Activated CD4-positive, alpha-beta T cell treated with anti-CD3 and anti-CD28 coated beads, Interleukin-2, amount 10 ng/mL, durations not matched to agents 7 days and 5 days (primary cell): ENCODE results near the gene BIN2. TPM values are rescaled to one million over a fixed set of nuclear protein-coding genes. Genes with fewer than 3 reads are reported as not detected.
A peak's percentile ranks its signal among the peaks of the same experiment; 100 is the strongest.
"Not testable (repeated sequence)": the region's sequence is repeated elsewhere in the genome, so short reads cannot be mapped to it uniquely, and the experiment has no call there.

Experiments used
- CTCF ChIA-PET: fragments of 350-600 bp; sonication (Branson Sonifier 250); formaldehyde crosslinking; loops from one replicate; lab custom pipeline; 2021; ENCODE audit warnings: antibody characterized with exemption; lab: Charles Lee
- POLR2A ChIA-PET: fragments of 350-600 bp; sonication (Branson Sonifier 250); formaldehyde crosslinking; loops from one replicate; lab custom pipeline; 2021; ENCODE audit warnings: antibody characterized with exemption; lab: Charles Lee
- DNase-seq: peaks from one replicate; pipeline ENCODE4 v3.0.0-alpha.2; 2020
- H3K27ac Mint-ChIP-seq: one replicate; pipeline ENCODE4 v1.8.0; 2021; ENCODE audit warnings: mild to moderate bottlenecking, moderate library complexity, mixed read lengths
- H3K27me3 Mint-ChIP-seq: one replicate; pipeline ENCODE4 v1.8.0; 2021; ENCODE audit warnings: mixed read lengths
- H3K36me3 Mint-ChIP-seq: one replicate; pipeline ENCODE4 v1.8.0; 2021; ENCODE audit warnings: low read depth, mixed read lengths
- H3K4me1 Mint-ChIP-seq: one replicate; pipeline ENCODE4 v1.8.0; 2021; ENCODE audit warnings: mixed read lengths
- H3K4me3 Mint-ChIP-seq: one replicate; pipeline ENCODE4 v1.8.0; 2021; ENCODE audit warnings: mild to moderate bottlenecking, moderate library complexity, mixed read lengths
- H3K9me3 Mint-ChIP-seq: one replicate; pipeline ENCODE4 v1.8.0; 2021; ENCODE audit warnings: mixed read lengths
- total RNA-seq, 2 experiments: library from RNA; stranded (reverse); gene quantifications; one replicate each; pipeline ENCODE4 v1.2.3, GENCODE V29; 2021

BIN2 gene
- total RNA-seq, 2 experiments from 2014 or later: 200 to 226 TPM

GRCh38 chr12:51295651-51296050 is 28.3 kb downstream of the BIN2 start:
- Mint-ChIP-seq H3K4me1 (peaks cover 7% of the 10 kb centered on the region), H3K27me3 (no peaks in the 10 kb centered on the region), H3K27ac (no peak overlapping the region), H3K36me3 (peaks cover 60% of the 10 kb centered on the region), H3K4me3 (no peak overlapping the region), H3K9me3 (no peaks in the 10 kb centered on the region)
- POLR2A ChIA-PET: no interaction called here
- CTCF ChIA-PET: interaction anchor here (0.7 kb wide), 1 partner anchor 25 kb away, joined by 3 read pairs; no protein-coding TSS in a partner anchor
- no peak for DNase-seq

DNA sequence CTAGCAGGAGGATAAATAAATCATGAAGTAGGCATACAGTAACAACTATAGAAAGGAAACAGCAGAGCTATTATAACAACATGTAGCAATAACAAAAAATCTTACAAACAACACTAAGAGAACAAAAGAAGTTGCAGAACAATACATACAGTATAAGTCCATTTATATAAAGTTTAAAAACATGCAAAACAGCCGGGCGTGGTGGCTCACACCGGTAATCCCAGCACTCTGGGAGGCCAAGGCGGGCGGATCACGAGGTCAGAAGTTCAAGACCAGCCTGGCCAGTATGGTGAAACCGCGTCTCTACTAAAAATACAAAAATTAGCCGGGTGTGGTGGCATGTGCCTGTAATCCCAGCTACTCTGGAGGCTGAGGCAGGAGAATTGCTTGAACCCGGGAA is 29.9 kb downstream of the BIN2 start:
- H3K4me3 Mint-ChIP-seq, H3K4me1 Mint-ChIP-seq, DNase-seq, H3K27ac Mint-ChIP-seq, H3K27me3 Mint-ChIP-seq, H3K9me3 Mint-ChIP-seq, POLR2A ChIA-PET: not testable (repeated sequence)
- peaks cover 62% of the 10 kb centered on the region for H3K36me3 Mint-ChIP-seq
- CTCF ChIA-PET: interaction anchor here (0.9 kb wide), 1 partner anchor 17 kb away, joined by 3 read pairs; no protein-coding TSS in a partner anchor

DNA sequence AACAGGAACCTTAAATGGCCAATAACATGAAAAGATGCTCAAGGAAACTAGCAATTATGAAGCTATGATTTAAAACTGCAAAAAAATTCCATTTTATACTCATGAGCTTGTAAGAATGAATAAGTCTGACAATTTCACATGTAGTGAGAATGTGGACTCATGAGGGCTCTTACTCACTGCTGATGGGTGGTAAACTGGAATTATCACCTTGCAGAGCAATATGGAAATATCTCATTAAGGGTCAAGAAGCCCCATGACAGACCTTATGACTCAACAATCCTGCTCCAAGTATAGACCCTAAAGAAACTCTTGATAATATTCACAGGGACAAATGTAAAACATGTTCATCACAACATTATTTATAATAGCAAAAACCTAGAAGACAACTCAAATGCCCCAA is 30.3 kb downstream of the BIN2 start:
- POLR2A ChIA-PET: no interaction called here
- CTCF ChIA-PET: interaction anchor here (0.6 kb wide), 1 partner anchor 16 kb away, joined by 3 read pairs; no protein-coding TSS in a partner anchor

DNA sequence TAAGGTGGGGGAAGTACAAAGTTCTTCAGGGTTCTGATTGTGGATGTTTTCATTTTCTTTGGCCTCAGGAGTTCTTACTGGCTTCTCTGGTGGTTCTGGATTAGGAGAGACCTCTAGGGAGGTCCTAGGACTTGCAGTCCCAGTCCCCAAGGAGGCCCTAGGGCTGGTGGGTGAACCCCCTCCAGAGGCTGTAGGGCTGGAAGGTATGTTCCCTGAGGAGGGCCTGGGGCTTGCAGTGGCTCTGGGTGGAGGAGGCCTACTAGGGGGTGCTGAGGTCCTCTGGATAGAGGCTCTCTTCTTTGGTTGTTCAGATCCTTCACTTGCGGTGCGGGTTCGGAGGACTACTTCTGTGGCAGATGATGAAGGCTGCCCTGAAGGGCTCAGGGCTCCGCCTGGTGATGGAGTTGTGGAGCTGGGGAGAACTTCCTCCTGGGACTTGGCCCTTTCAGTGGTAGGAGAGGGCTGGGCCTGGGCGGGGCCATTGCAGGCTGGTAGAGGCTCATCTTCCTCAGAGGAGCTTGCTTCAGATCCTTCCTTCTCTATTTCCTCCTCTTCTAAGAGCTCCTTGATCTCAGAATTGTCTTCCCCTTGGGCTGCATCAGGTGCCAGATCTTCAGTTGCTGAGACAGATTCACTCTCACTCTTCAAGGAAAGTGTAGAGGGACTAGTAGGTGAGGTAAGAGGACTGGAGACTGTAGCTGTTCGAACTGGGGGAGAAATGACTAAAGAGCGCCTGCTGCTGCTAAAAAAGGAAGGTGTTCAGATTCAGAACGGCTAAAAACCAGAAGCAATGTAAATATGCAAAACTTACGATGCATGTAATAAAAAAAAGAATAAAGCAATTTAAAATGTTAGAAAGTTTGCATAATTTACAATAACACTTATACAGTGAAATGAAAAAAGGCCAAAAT is 32.1 kb downstream of the BIN2 start:
- CTCF ChIA-PET: interaction anchor here (0.5 to 1.7 kb wide), 3 partner anchors 16 to 24 kb away, joined by 3 to 5 read pairs (median 3); no protein-coding TSS in a partner anchor
- H3K4me1 Mint-ChIP-seq, H3K9me3 Mint-ChIP-seq, H3K4me3 Mint-ChIP-seq, H3K27ac Mint-ChIP-seq, DNase-seq, POLR2A ChIA-PET, H3K27me3 Mint-ChIP-seq: not testable (repeated sequence)
- peaks cover 61% of the 10 kb centered on the region for H3K36me3 Mint-ChIP-seq

More for the DNA sequence above, 30.3 kb downstream of the BIN2 start:
- no peaks in the 10 kb centered on the region for H3K9me3 Mint-ChIP-seq
- no peaks in the 10 kb centered on the region for H3K27me3 Mint-ChIP-seq
- no peak for DNase-seq
- H3K27ac Mint-ChIP-seq: no peak overlapping the region
- peaks cover 61% of the 10 kb centered on the region for H3K36me3 Mint-ChIP-seq
- peaks cover 7% of the 10 kb centered on the region for H3K4me1 Mint-ChIP-seq
- no peak overlapping the region for H3K4me3 Mint-ChIP-seq

DNA sequence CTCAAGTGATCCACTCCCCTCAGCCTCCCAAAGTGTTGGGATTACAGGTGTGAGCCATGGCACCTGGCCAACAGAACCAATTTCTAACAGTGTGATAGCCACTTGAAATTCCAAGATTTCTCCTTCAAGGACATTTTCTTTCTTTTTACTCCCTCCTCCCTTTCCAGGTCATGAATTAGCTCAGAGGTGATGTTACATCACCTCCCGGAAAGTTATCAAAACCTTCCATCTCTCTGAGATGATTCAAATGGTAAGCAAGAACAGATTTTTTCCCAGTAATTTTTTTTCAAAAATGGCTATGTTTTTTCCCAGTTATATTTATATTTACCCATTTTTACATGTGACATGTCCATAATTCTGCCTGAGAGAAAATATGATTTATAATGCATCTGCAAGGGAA is 38.1 kb downstream of the BIN2 start:
- Mint-ChIP-seq H3K4me1 (peaks cover 3% of the 10 kb centered on the region), H3K27me3 (no peaks in the 10 kb centered on the region), H3K27ac (peak overlapping the region; percentile 46), H3K9me3 (no peaks in the 10 kb centered on the region), H3K4me3 (no peak overlapping the region), H3K36me3 (peaks cover 48% of the 10 kb centered on the region)
- no peak for DNase-seq
- ChIA-PET POLR2A (no interaction called here), CTCF (interaction anchor here (1.1 to 1.7 kb wide), 4 partner anchors 15 to 56 kb away, joined by 3 to 8 read pairs (median 3); no protein-coding TSS in a partner anchor)

GRCh38 chr12:51281202-51281924 is 42.6 kb downstream of the BIN2 start:
- Mint-ChIP-seq H3K9me3 (no peaks in the 10 kb centered on the region), H3K4me3 (no peak overlapping the region), H3K27ac (no peak overlapping the region), H3K27me3 (no peaks in the 10 kb centered on the region), H3K4me1 (peaks cover 5% of the 10 kb centered on the region), H3K36me3 (peaks cover 33% of the 10 kb centered on the region)
- CTCF ChIA-PET: interaction anchor here (0.6 to 1.7 kb wide), 2 partner anchors 60 to 490 kb away, joined by 3 to 5 read pairs; no protein-coding TSS in a partner anchor
- POLR2A ChIA-PET: no interaction called here
- DNase-seq: no peak

- ChIA-PET CTCF (interaction anchor here (0.9 to 1.5 kb wide), 3 partner anchors 17 to 117 kb away, joined by 3 to 5 read pairs (median 3); no protein-coding TSS in a partner anchor), POLR2A (no interaction called here)
- peaks cover 10% of the 10 kb centered on the region for H3K4me1 Mint-ChIP-seq
- DNase-seq: no peak
- no peak overlapping the region for H3K4me3 Mint-ChIP-seq
- no peak overlapping the region for H3K27ac Mint-ChIP-seq
- peaks cover under 1% of the 10 kb centered on the region for H3K36me3 Mint-ChIP-seq
- H3K9me3 Mint-ChIP-seq: no peaks in the 10 kb centered on the region
- H3K27me3 Mint-ChIP-seq: peaks cover 18% of the 10 kb centered on the region
These were observed 48.9 kb downstream of the BIN2 start for GRCh38 chr12:51275088-51275487.

DNA sequence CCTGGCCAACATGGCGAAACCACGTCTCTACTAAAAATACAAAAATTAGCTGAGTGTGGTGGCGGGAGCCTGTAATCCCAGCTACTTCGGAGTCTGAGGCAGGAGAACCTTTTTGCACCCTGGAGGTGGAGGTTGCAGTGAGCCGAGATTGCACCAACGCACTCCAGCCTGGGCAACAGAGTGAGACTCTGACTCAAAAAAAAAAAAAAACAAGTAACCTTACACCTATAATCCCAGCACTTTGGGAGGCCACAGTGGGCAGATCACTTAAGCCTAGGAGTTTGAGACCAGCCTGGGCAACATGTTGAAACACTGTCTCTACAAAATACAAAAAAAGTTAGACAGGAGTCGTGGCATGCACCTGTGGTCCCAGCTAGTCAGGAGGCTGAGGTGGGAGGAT is 51.2 kb downstream of the BIN2 start:
- peaks cover 18% of the 10 kb centered on the region for H3K4me1 Mint-ChIP-seq
- H3K27ac Mint-ChIP-seq, DNase-seq, H3K4me3 Mint-ChIP-seq, H3K9me3 Mint-ChIP-seq, CTCF ChIA-PET, H3K36me3 Mint-ChIP-seq: not testable (repeated sequence)
- POLR2A ChIA-PET: interaction anchor here (0.6 kb wide), 1 partner anchor 46 kb away, joined by 3 read pairs; no protein-coding TSS in a partner anchor
- peaks cover 26% of the 10 kb centered on the region for H3K27me3 Mint-ChIP-seq

- Mint-ChIP-seq H3K9me3 (no peaks in the 10 kb centered on the region), H3K27ac (peak overlapping the region; percentile 64), H3K27me3 (peaks cover 26% of the 10 kb centered on the region), H3K36me3 (peaks cover 3% of the 10 kb centered on the region), H3K4me3 (peak overlapping the region; percentile 75), H3K4me1 (peaks cover 20% of the 10 kb centered on the region)
- DNase-seq: no peak
- ChIA-PET POLR2A (no interaction called here), CTCF (interaction anchor here (0.7 to 2.6 kb wide), 6 partner anchors 15 to 80 kb away, joined by 3 to 20 read pairs (median 3); no protein-coding TSS in a partner anchor)
These were observed 52.9 kb downstream of the BIN2 start for GRCh38 chr12:51270951-51271518.

GRCh38 chr12:51270067-51270950 is 53.7 kb downstream of the BIN2 start, which contains the start of gene SMAGP:
Gene SMAGP, minus strand, starts transcription at chr12:51270415. Its CDS starts 1,137 bp downstream, at chr12:51269278.
- Mint-ChIP-seq H3K27ac (peak within 1 kb of the TSS; percentile 64), H3K27me3 (peaks cover 26% of the 10 kb centered on the region), H3K4me1 (peaks cover 26% of the 10 kb centered on the region), H3K36me3 (peaks cover 4% of the 10 kb centered on the region), H3K9me3 (no peaks in the 10 kb centered on the region), H3K4me3 (peak within 1 kb of the TSS; percentile 75)
- ChIA-PET CTCF (interaction anchor here (0.6 to 2.6 kb wide), 10 partner anchors 16 to 1130 kb away, joined by 3 to 20 read pairs (median 3); no protein-coding TSS in a partner anchor), POLR2A (interaction anchor here (0.5 kb wide), 1 partner anchor 347 kb away, joined by 5 read pairs; no protein-coding TSS in a partner anchor)
- DNase-seq: peak; percentile 44
